Measurements from ENCODE around the gene UFC1.

Gene UFC1

DNA sequence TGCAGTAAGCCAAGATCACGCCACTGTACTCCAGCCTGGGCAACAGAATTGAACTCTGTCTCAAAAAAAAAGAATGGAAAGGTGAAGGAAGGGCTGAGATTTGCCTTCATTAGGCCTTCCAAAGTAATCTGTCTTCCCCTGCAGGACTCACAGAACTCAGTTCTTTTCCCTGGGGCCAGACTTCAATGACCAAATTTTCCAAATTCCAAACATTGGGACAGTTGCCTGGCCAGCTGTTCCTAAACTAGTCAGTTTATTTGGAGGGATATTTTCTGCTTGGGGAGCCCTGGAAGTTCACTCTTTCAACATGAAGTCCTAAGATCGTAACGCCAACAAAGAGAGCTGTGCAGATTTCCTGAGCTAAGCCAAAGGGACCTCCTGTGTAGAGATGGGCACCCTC is 15.9 kb upstream of the UFC1 start:
- DNase-seq, result no peak

DNA sequence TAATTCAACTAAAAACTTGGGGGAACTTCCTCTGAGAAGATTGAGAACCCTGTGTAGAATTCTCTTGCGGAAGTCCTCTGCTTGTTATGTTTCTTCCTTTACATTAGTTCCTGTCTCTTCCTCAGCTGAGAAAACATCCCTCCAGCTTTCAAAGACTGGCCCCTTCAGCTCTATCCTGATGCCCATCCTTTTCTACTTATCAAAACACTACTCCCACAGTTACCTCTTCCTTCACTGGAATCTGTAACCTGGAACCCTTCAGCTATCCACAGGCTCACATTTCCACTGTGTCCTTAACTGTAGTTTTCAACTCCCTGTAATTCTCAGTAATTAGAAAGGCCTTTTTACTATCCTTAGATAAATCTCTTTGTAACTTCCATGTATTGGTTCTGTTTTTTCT is 15.3 kb upstream of the UFC1 start:
- DNase-seq, result no peak

DNA sequence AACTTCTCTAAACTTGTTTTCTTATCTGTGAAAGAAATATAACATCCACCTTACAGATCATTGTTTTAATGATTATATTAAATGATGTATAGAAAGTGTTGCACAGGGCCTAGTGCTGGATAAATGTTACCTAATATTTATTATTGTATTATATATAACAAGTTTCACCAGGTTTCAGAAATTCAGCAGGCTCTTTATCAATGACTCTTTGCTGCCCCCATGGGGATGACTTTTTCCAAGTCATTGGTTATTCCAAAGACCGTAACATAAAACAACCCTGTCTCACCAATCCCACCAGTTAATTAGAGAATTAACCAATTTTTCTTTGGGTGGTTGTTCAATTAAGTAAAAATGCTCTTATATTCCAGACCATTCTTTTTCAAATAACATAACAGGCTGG is 14.0 kb upstream of the UFC1 start:
- peak; percentile 68 for DNase-seq

DNA sequence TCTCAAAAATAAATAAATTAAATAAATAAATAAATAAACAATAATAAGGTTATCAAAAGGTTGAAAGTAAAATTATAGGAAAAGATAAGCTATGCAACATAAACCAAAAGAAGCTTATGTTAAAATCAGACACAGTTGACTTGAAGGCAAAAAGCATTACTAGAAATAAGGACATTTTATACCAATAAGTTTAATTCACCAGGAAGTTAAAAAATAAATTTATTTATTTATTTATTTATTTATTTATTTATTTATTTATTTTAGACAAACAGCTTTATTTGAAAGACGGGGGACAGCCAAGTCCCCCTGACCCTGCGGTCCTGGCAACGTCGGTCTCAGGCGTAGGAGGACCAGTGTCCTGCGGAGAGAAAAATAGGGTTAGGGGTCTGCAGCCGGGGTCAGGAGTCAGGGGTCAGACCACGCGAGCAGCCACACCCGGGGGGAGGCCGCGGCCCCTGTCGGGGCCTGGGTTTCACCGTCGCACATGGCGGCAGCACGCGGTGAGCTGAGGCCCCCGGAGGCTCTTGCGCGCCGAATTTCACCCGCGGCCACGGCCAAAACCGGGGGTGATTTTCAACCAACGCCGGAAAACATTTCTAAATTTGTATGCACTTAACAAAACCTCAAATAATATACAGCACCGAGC is 12.9 kb upstream of the UFC1 start:
- DNase-seq, result no peak

DNA sequence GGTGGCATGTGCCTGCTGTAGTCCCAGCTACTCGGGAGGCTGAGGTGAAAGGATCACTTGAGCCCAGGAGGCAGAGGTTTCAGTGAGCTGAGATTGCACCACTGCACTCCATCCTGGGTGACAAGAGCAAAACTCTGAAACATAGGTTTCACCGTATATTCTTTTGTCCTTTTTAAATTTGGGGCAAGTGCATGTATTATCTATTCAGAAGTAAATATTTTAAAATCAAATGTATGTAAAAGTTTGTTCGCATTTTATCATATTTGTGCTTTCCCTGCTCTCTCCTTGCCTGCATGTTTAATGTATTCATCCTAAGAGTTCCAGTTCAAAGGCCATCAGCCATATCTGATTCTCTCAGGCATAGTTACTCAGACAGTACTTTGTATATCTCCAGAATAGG is 7.9 kb upstream of the UFC1 start:
- no peak for DNase-seq

DNA sequence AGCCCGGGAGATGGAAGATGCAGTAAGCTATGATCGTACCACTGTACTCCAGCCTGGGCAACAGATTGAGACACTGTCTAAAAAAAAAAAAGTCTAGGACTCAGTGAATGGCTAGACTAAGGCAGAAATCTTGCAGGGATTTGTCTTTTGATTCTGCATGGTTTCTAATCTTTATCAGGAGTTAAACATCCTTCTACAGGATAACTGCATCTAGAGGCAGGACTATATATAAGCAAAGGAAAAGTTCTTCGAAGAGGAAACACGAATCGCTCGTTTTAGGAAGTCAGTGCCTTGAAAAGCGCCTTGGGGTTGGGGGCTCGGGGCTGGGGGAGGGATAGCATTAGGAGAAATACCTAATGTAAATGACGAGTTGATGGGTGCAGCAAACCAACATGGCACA is 602 bp upstream of the UFC1 start:
- no peak for DNase-seq

DNA sequence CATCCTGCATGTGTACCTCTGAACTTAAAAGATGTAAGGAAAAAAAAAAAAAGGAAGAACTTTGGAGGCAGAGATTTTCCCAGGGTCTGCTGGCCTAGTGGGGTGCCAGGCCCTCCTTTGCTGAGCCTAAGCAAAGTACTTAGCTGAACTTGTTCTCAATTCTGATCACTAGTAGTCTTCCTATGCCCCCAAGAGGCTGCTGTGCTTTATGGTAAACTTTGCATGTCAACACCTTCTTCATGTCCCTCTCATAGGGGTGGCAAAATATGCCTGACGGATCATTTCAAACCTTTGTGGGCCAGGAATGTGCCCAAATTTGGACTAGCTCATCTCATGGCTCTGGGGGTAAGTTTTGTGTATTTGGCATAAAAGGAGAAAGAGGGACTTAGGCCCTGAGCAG is 4.1 kb downstream of the UFC1 start:
- no peak for DNase-seq

DNA sequence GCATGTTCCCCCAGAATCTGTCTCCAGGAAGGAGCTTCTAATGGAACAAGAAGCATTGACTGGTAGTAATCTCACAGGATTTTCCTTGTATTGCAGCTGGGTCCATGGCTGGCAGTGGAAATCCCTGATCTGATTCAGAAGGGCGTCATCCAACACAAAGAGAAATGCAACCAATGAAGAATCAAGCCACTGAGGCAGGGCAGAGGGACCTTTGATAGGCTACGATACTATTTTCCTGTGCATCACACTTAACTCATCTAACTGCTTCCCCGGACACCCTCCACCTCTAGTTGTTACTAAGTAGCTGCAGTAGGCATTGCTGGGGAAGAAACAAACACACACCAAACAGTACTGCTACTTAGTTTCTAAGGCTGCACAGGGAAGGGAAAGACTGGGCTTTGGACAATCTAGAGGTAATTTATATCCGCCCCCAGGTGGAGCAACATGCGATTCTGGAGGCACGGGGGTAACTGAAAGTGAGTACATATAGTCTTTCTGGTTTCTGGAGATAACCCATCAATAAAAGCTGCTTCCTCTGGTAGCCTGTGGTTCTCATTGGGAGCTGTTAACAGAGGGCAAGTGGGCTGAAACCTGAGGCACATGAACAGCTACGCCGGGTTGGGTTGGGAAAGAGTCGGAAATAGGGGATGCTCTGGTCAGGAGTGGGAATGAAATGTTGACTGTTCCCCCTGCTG is 4.7 kb downstream of the UFC1 start:
- DNase-seq, result no peak

DNA sequence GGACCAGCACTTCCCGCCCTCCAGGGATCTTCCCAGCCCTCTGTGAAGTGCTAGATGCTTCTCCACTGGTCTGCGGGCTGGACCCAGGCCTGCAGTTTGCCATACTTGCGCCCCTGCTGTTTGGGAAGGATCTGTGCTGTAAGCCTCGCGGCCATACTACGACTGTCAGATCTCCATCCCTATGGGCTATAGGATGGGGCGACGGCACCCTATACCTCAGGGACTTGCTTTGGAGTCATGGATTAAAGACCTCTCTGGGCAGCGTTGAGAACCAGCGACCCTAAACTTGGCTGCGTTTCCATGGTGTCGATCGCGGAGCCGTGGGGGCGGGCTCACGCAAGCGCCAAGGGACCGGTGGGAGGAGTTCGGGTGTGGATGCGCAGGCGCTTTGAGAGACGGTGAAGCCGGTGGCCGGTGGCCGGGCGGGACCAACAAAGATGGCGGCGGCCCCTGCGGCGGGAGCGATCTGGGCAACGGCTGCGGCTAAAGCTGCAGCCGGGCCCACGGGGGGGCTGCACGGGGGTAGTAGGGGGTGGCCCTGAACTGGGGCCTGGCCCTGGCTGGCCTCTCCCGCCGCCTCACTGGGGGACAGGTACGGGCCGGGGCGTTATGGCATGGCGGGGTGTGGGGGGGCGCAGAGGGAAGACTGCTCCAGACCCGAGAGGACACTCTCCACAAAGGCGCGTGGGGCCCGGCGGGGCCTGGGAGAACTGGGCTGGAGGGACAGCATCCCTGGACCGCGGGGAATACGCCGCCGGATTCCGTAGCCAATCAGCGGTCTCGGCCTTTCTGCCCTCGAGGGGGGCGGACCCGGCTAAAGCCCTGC is 5.5 kb downstream of the UFC1 start, which contains the start of gene USP21:
TSS of gene USP21 (plus strand) at position 414 of the 826 bp plus-strand sequence. CDS start 1,141 bp downstream, outside the sequence.
- peak; percentile 94 for DNase-seq

DNA sequence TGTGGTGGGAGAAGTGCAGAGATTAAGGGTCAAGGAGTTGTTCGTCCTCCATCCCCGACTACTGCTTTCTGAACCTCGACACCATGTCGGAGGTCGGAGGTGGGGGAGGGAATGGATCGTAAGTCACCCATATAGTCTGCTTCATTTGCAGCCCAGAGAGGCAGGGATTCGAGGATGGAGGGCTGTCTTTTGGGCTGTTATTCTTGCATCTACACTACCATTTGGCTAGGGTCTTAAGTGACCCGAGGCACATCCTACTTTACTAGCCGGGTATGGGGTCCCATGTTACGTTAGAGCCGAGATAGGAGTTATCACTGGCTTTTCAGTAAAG is 6.1 kb downstream of the UFC1 start:
- no peak for DNase-seq

DNA sequence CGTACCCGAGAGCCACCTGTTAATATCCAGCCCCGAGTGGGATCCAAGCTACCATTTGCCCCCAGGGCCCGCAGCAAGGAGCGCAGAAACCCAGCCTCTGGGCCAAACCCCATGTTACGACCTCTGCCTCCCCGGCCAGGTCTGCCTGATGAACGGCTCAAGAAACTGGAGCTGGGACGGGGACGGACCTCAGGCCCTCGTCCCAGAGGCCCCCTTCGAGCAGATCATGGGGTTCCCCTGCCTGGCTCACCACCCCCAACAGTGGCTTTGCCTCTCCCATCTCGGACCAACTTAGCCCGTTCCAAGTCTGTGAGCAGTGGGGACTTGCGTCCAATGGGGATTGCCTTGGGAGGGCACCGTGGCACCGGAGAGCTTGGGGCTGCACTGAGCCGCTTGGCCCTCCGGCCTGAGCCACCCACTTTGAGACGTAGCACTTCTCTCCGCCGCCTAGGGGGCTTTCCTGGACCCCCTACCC is 6.9 kb downstream of the UFC1 start:
- DNase-seq, result no peak

DNA sequence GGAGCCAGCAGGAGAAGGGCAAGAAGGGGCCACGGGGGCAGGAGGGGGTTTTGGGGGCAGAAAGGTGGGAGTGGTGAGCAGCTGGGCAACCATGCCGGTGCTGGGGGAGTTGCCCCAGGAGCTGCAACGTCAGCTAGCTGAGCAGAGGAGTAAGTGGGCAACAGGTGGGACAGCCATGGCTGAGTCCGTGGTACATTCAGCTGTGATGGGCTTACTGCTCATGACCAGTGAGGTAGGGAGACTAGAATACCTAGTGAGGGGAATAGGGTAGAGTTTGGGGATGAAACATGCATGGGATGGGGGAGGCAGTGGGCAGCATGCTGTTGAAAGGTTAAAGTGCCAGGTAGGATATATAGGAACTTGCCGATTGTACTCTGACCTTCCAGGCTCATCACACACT is 7.9 kb downstream of the UFC1 start:
- DNase-seq, result no peak

DNA sequence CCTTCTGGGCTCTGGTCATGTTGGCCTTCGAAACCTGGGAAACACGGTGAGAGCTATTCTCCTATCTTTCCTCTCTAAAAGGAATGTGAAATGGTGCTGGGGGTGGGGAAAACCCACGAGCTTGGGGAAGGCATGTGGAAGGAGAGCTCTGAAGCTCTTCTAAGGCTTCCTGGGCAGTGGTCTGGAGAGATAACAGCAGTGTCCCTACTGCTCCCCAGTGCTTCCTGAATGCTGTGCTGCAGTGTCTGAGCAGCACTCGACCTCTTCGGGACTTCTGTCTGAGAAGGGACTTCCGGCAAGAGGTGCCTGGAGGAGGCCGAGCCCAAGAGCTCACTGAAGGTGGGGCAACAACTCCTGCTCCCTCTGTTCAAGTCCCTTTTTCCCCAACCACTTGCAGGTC is 8.3 kb downstream of the UFC1 start:
- no peak for DNase-seq

DNA sequence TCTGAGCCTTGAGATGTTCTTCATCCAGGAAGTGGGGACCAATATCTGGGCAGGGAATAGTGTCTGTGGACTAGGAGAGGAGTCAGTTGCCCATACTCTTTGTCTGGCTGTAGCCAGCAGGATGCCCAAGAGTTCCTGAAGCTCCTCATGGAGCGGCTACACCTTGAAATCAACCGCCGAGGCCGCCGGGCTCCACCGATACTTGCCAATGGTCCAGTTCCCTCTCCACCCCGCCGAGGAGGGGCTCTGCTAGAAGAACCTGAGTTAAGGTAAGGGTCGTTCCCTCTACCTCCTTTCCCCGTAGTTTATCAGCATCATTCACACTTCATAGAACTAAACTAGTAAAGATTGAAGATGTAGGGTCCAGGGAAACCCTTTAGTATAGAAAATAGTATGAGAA is 9.0 kb downstream of the UFC1 start:
- DNase-seq, result no peak

DNA sequence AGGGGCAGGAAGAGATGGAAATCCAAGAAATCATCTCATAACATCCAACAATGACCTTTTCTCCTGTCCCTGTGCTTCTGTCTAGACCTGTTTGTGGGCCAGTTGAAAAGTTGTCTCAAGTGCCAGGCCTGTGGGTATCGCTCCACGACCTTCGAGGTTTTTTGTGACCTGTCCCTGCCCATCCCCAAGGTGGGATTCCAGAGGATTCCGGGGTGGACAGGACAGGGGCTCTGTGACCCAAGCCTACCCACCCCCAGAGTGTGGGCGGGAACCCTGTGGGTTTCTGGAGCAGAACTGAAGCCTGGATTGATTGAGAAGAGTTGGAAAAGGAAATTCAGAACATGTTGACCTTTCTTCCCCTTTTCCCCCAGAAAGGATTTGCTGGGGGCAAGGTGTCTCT is 10.0 kb downstream of the UFC1 start:
- DNase-seq, result no peak

DNA sequence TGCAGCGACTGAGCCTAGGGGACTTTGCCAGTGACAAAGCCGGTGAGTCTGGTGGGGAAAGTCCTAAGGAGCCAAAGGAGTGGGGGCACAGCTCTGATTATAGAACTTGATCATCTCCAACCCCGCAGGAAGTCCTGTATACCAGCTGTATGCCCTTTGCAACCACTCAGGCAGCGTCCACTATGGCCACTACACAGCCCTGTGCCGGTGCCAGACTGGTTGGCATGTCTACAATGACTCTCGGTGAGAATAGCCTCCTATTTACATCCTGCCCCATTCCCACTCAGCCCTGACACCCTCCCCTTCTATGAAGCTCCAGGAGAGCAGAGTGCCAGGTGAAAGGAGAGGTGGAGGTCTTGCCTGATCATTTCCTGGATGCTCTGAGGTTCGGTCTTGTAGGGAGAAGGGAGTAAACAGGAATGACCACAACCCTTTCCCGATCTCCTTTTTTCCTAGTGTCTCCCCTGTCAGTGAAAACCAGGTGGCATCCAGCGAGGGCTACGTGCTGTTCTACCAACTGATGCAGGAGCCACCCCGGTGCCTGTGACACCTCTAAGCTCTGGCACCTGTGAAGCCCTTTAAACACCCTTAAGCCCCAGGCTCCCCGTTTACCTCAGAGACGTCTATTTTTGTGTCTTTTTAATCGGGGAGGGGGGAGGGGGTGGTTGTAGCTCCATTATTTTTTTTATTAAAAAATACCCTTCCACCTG is 11.3 kb downstream of the UFC1 start:
- no peak for DNase-seq

DNA sequence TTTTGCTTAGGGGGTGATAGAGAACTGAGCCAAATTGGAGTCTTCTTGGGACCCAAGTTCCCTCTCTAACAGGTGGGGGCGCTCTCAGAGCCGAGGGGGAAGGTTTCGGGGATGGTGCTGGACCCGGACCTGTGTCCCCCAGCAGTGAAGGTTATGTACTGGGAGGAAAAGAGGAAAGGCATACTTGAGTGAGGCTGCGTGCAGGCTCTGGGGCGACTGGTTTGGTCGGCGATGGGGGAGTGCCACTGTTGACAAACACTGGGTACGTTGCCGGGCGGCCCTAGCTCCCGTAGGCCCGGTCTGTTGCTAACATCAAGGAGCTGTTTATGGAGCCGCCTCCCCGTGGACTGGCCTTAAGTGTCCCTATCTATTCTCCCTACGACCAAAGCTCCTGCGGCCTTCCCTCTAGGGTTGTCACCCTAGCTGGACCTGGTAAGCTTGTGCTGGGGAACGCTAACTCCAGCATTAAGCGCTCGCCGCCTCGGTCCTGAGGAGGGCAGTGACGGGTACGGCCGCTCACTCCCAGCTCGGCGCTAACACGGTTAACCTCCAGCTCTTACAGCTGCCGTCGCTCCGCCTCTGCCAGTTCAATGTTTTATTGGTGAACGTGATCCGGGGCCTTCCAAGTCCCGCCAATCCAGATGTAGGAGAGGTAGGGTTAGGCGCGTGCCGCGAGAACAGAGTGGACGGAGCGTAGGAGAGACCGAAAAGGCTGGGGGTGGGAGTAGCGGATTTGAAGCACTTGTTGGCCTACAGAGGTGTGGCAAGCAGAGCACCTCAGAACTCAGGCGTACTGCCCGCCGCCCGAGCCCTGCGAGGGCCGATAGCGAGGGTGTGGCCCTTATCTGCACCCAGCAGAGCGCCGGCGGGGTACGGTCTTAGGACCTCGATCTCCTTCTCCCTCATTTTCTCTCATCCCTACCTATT is 12.2 kb downstream of the UFC1 start, which contains the start of gene PPOX:
TSS of gene PPOX (plus strand) at position 685 of the 927 bp plus-strand sequence. CDS start 422 bp downstream, outside the sequence.
- DNase-seq, result peak; percentile 95

DNA sequence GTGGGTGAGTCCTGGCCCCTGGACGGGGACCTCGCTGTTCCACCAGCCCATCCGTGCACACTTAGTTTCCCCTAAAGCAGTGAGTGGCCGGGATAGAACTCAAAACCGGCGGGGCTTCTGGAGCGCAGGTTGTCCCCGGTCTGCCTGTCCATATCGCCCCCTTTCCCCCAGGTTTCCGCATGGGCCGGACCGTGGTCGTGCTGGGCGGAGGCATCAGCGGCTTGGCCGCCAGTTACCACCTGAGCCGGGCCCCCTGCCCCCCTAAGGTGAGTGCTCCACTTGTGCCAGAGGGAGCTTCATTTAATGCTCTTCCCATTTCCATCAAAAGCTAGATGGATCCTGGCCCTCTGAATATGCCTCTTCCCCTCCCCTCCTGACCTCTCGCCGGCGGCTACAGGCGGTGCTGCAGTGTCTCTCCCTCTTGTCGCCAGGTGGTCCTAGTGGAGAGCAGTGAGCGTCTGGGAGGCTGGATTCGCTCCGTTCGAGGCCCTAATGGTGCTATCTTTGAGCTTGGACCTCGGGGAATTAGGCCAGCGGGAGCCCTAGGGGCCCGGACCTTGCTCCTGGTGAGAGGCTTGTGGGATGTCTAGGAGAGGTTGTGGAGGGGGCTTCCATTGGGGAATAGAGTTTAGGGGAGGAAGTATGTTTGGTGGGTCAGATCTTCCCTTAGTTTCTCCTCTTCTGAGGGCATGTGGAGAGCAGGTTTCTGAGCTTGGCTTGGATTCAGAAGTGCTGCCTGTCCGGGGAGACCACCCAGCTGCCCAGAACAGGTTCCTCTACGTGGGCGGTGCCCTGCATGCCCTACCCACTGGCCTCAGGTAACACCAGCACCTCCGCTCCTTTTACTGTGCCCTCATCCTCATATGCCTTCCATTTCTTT is 13.1 kb downstream of the UFC1 start:
- DNase-seq, result no peak

DNA sequence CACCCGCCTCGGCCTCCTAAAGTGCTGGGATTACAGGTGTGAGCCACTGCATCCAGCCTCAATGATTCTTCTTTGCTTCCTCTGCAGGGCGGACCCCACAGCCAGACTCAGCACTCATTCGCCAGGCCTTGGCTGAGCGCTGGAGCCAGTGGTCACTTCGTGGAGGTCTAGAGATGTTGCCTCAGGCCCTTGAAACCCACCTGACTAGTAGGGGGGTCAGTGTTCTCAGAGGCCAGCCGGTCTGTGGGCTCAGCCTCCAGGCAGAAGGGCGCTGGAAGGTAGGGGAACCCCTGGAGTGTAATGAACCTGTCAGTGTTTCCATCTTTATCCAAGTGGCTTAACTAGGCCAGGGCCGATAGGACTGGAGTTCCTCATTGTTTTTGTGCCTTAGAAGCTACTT is 15.1 kb downstream of the UFC1 start:
- DNase-seq, result no peak

DNA sequence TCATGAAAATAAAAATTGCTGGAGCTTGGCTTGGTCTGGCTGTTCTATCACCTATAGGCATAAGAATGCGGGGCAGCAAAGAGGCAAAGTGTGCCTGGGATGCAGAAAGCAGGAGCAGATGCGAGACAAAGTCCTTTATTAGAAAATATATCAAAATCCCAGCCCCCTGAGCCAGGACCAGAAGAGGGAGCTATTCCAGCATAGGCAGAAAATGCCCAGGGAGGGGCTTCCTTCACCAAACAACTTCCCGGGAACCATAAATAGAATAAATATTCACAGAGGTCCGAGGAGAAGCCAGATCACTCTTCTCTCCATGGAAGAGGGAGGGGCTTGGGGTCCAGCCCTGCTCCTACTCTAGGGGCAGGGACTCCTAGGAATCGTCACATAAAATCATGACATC is 17.4 kb downstream of the UFC1 start:
- DNase-seq, result no peak

DNA sequence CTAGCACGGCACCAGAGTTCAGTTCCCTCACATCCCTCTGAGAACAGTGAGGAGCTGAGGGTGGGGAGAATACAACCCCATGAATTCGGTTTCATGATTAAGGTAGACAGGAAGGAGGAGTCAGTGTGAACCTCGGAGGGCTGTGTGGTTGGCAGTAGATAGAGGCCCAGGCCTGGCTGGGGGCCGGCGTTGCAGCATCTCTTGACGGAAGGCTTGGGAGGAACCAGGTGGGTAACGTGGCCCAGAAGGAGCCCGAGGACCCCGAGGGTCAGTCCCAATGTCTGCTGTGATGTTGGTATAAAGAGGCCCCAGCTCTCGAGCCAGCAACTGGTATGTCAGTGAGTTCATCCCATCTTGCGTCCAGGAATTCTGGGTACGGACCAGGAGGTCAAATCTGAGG is 17.9 kb downstream of the UFC1 start:
- no peak for DNase-seq
